Vagina (tissue), 2 donors: Measurements from ENCODE around the gene ELMO1.

Source experiments
- CTCF ChIP-seq, 3 experiments: fragments of 450-650 bp in 2 of 3; fragments of 200-600 bp in 1 of 3; sonication (generic) in 1 of 3; IDR thresholded peaks; one replicate each; pipeline ENCODE4 v1.5.1; 2017 to 2019; ENCODE audit warnings: antibody characterized with exemption in 3 of 3, mild to moderate bottlenecking in 2 of 3, moderate library complexity in 2 of 3
- POLR2A ChIP-seq, 2 donors: fragments of 450-650 bp; IDR thresholded peaks; one replicate each; pipeline ENCODE4 v1.6.1; 2017; ENCODE audit warnings: antibody characterized with exemption in 2 of 2, mild to moderate bottlenecking in 2 of 2, moderate library complexity in 2 of 2
- POLR2AphosphoS5 ChIP-seq, 2 donors: sonication (generic); formaldehyde crosslinking; IDR thresholded peaks; one replicate each; pipeline ENCODE4 v1.9.0; 2017; ENCODE audit warnings: antibody characterized with exemption in 2 of 2, mild to moderate bottlenecking in 2 of 2, low read depth in 1 of 2; ENCODE audit not compliant: insufficient read depth in 1 of 2

DNA sequence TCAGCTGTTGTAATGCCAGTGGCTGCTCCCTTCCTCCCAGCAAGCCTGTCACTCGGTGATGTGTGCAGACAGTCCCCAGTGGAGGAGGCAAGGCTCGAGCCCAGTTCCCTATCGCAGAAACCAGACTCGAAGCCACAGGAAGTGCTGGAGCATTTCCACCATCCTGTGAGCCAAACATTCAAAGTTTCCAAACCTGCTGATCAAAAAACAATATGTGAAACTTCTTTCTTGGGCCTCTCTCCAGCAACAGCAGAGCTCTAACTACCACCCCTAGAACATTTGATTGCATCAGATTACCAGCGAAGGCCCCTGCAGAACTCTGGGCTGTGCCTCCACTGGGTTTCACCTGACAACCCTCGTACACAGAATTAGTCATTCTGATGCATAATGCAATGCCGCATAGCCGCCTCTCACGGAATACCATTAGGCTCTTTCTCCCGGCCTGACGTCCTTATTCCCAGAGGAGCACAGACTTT is 94.0 kb downstream of the ELMO1 start:
- TF ChIP-seq CTCF (IDR thresholded peaks at IDR 0.05) (no peak), POLR2AphosphoS5 (IDR thresholded peaks at IDR 0.05; ENCODE audit: insufficient read depth in 1 of 2, low read depth in 1 of 2) (peak; percentile 51 to 55), POLR2A (IDR thresholded peaks at IDR 0.05) (no peak)
